ENCODE data around the gene ALDH1A1.

DNA sequence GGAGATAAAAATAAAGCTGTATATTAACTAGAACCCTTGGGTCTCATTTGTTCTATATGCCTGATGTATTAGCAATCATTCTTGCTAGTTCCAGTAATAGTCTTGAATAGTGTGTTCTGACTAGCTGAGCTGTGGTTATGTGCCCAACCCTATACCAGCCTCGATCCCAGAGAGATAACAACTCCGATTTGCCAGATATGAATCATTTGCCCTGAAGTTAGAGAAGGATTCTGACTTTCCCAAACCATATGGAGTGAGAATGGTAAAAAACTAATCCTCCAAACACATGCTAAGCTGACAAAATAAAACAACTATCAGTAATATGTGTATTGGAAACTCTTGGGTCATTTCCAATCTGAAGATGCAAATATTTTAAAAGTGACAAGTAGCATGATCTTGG is 64.8 kb downstream of the ALDH1A1 start:
- TF ChIP-seq FOXA1 (IDR thresholded peaks at IDR 0.05) (no peak), SUZ12 (IDR thresholded peaks at IDR 0.05) (no peak), FOXK2 (IDR thresholded peaks at IDR 0.05) (no peak), HDGF (IDR thresholded peaks at IDR 0.05; ENCODE audit: borderline replicate concordance) (no peak), FOXM1 (IDR thresholded peaks at IDR 0.05; ENCODE audit: borderline replicate concordance) (no peak), TARDBP (IDR thresholded peaks at IDR 0.05) (no peak), BHLHE40 (IDR thresholded peaks at IDR 0.05; ENCODE audit: borderline replicate concordance) (no peak), ELF4 (IDR thresholded peaks at IDR 0.05) (no peak), SP1 (IDR thresholded peaks at IDR 0.05) (no peak), ZNF384 (IDR thresholded peaks at IDR 0.05) (no peak), LEF1 (IDR thresholded peaks at IDR 0.05; ENCODE audit: borderline replicate concordance) (no peak), PKNOX1 (IDR thresholded peaks at IDR 0.05) (no peak), NFRKB (IDR thresholded peaks at IDR 0.05) (no peak), ARNT (IDR thresholded peaks at IDR 0.05) (no peak)
